Measurements from ENCODE around the gene OLFML2B. TPM values are rescaled to one million over a fixed set of nuclear protein-coding genes. Genes with fewer than 3 reads are reported as not detected.

Gene OLFML2B
- polyA plus RNA-seq, 3 donors: 6.0 to 10.2 (median 7.7) TPM

DNA sequence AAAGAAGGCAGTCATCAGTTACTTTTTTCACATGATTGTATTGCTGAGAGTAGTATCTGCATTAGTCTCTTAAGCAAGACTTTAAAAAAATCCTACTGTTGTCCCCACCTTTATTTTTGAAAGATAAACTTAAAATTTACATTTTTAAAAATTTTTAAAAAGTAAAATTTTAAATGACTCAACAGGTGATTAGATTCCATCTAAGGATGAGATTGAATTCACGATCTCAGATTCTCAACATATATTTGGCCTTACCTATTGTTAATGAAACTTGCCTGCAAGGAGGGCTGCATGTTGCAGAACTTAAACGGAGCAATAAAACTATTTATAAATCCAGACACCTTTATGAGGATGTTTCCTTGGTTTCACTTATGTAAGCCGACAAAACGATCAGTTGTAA is 75.2 kb downstream of the OLFML2B start:
- no peak for DNase-seq

DNA sequence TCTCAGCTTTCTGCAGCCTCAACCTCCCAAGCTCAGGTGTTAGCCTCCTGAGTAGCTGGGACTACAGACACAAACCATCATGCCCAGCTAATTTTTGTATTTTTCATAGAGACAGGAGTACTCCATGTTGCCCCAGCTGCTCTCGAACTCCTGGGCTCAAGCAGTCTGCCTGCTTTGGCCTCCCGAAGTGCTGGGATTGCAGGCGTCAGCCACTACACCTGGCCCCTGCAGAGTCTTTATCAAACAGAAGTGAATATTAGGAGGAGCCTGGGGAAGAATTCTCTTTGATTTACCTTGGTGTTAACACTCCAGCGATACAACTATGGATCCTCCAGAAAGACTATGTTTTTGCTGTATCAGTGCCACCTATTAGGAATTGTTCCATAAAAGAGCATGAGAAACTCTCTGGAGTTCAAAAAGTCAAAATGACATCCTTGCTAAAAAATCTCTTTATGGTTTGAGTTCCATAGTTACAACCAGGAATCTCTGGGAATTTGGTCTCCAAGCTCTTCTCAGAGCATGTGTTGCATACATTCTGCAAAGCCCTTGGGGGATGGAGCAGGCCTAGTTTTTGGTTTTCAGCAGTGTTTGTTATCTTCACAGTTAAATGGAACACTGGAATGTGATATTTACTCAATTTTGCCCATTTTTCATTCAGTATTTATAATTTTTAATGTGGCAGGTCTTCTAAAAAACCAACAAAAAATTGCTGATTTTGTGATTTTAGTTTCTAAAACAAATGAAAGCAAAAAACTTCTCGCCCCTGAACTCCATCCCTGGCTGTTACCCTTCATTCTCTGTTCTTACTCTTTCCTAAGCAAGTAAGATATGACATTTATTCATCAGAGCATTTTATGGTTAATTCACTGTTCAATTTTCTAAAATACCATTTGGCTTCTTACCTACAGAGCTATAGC is 77.3 kb downstream of the OLFML2B start:
- DNase-seq: no peak

DNA sequence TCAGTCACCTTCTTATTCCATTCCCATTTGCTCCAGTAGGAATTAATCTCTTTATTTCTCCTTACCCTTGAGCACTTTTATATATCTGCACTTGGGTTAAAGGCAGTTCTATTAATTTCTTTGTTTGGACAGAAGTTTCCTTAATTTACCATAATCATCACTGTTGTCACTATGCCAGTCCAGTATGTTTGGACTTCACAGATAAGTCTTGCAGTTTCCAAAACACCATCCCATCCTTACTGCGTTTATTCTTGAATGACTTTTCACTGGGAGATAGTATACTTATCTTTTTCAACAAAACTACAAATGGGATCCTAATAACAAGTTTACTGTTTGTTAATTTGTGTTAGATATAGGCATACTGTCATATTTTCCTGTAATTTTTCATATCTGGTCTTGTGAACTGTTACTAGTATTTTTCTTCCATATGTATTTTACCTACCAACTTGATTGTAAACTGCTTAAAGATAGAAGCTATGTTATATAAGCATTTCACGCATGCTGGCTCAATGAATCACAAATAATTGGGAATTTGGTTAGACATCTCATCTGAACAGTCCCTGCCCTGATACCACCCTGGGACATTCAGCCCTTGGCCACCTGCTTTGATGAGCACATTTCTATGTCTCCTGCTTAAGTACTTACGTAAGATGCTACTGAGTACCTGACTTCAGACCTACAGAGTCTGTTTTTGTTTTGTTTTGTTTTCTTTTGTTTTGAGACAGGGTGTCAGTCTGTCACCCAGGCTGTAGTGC is 78.2 kb downstream of the OLFML2B start:
- DNase-seq: no peak

DNA sequence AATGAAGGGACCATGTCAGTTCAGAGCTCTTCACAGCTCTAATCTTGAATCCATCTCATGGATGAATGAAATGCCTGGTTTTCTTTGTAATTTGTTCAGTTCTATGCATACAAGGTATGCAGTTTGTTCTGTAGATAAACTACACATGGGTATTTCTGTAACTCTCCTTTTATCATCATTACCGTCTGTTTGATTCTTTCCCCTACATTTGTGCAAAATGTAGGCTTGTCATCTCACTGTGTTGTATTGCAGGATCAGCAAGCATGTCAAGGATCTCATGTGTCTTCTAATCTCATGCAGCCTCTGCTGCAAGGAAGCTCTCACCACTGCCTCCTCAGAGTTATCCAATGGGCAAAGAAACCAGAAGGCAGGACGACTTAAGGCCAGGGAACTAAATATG is 79.3 kb downstream of the OLFML2B start:
- no peak for DNase-seq

DNA sequence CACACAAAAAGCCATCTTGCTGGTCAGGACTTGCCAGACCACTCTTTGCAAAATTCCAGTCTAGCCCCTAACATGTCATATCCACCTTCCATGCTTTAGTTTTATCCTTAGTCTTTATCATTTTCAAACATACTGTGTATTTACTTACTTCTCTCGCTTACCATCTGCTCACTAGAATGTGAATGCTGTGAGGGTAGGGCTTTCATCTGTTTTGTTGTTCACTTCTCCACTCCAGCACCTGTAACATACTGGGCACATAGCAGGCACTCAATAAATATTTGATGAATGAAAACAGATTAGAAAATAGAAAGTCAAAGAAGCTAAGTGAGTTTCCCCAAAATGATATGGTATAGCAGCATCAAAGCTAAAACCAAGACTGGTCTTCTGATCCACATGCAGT is 79.9 kb downstream of the OLFML2B start:
- no peak for DNase-seq

DNA sequence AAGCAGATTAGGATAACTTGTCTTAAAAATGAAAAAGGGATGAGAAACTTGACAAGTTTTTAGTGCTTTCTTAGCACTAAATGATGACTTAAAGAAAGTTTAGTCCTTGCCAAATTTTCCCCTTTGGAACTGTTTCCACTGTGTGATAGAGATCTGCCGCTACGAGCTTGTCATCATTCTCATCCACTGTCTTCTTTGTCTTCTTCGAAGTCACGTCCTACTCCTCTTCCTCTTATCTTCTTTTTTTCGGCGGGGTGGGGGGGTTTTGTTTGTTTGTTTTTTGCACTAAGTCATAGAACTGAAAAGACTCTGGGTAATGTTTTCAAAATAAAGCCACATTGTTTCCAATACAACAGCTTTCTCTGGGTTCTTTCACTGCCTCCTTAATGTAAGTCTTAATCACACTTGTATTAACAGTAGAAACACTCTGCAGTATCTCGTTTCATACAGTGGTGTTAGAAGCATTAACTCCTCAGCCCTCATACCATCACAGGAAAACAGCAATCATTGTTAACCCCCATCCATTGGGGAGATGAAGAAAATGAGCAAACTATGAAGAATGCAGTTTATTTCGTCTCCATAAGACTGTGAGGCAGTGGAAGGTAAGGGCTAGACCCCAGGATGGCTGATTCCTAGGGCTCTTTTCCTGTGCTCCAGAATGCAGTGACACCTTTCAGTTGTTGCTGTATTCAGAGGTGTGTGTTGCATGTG is 81.8 kb downstream of the OLFML2B start:
- no peak for DNase-seq

DNA sequence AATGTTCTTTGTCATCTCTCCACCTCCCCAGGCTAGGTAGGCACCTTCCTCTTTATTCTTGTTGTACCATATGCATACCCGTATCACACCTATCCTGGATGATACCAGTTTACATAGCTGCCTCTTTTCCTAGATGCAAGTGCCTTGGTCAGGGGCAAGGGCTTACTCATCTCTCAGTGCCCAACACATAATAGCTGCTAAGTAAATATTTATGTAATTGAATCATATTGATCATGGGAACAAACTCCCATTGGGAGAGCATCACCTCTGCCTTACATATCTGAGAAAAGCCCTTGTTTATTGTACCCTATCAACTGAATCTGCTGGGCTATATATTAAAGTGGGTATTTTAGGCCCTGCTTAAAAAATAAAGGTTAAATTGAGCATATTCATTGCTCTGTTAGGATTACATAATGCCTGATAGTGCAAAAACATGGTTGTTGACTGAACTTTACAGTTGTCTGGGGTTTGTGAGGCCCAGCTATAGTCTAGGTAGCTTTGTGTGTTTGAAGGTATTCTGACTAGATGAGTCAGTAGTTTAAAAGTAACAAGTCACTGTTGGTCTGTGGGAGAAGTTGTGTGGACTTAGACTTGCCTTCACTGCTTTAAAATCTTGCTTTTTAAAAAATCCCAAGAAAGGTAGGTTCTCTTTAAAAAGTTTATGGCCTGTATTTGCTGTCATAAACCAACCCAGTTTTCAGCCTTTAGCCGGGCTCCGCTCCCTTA is 82.6 kb downstream of the OLFML2B start:
- no peak for DNase-seq

DNA sequence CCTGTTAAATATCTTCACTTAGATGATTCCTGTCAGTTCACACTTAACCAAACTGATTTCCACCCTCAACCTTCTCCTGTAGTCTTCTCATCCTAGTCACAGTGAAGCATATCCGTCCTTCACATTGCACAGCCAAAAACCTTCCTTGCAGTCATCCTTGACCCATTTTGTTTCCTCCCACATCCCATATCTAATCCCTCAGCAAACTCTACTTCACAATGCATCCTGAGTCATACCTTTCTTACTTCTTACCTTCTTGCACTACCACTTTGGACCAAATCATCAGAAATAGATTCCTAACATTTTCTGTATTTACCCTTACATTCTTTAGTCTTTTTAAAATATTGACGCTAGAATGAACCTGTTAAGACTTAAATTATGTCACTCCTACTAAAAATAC is 86.9 kb downstream of the OLFML2B start:
- DNase-seq: no peak

DNA sequence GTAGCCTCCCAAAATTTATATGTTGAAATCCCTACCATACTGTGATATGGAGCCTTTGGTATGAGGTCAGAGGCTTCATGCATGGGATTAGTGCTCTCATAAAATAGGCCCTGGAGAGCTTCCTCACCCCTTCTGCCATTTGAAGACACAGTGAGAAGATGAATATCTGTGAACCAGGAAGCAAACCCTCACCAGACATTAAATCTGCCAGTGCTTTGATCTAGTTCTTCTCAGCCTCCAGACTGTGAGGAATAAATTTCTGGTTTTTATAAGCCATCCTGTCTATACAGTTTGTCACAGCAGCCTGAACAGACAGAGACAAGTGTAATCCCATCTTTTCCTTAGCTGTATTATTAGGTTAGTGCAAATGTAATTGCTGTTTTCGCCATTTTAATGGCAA is 88.4 kb downstream of the OLFML2B start:
- DNase-seq: no peak

DNA sequence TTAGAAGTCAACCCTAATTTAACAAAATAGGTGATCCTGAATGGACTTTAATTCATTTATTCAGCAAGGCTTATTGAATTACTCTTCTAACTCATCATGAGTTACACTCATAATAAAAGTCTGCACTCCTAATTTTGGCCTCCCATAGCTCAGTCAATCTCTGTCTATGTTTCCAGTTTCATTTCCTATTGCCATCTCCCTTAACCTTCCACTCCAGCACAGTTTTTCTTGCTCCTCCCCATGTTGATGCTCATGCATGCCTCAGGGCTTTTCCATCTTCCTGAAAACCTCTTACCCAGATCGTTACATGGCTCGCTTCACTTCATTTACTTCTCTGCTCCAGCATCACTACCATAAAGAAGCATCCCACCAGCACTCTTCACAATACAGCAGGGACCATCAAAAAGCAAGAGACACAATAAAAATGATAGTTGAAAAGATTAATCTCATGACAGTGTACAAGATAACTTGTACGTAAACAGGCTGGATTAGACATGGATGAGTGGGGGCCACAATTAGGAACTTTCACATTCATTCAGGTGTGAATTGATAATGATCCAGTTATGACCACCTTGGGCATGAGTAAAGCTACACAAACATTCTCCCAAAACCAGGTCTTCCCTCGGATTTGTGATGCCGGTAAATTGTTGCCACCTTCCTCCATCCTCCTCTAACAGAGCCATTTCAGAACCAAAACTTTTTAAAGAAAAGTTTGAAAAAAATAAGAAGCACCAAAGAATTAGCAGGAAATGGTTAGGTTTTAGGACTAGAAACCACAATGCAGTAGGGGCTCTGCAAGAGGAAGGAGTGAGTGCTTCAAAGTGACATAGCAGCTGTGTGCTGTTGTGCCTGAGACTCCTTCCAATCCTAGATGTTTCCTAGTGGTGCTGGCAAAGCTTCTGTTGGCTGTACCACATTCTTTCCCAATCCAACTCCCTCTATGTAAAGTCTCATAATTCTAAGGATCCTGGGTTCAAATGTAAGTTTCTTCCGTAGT is 89.8 kb downstream of the OLFML2B start:
- DNase-seq: no peak

Other genes with a start within 250 kb of the OLFML2B start
- 10 to 100 TPM in 2 of 3 donors, 1 to 10 TPM in 1; 9.6 to 14.1 (median 10.0) TPM for gene NOS1AP, start 45.8 kb upstream of the OLFML2B start, polyA plus RNA-seq (ENCODE audit: insufficient read length in 3 of 3)

Data from renal pelvis (tissue), 4 donors.